Omental fat pad (tissue), 4 donors: ENCODE results near the gene F7. TPM values are rescaled to one million over a fixed set of nuclear protein-coding genes. Genes with fewer than 3 reads are reported as not detected.

Source experiments
- ATAC-seq: fragments of 150-250 bp; one replicate; pipeline ENCODE4 v1.9.1; 2016; ENCODE audit warnings: mild to moderate bottlenecking, moderate library complexity; ENCODE audit not compliant: low FRiP score
- DNase-seq: peaks from one replicate; pipeline ENCODE4 v3.0.0-alpha.2; 2019; ENCODE audit warnings: low spot score
- CTCF ChIP-seq, 3 donors: fragments of 450-650 bp; IDR thresholded peaks; one replicate each; pipeline ENCODE4 v1.5.1; 2016 to 2017; ENCODE audit warnings: antibody characterized with exemption in 3 of 3, mild to moderate bottlenecking in 3 of 3, moderate library complexity in 2 of 3
- total RNA-seq, 4 donors: library from RNA; depleted of rRNA; stranded (reverse); fragments of >200 nt; gene quantifications; one replicate each; pipeline ENCODE4 v1.1.0, GENCODE V29; 2016

F7 gene
- total RNA-seq, 4 donors from 2014 or later = 0.24 to 0.74 TPM; not detected in 2

- TF ChIP-seq CTCF (IDR thresholded peaks at IDR 0.05) = no peak
- DNase-seq (no peak), ATAC-seq (no peak)
Measured at GRCh38 chr13:113124211-113124970, 18.8 kb downstream of the F7 start.

- DNase-seq (no peak), ATAC-seq (no peak)
- no peak for TF ChIP-seq CTCF (IDR thresholded peaks at IDR 0.05)
Measured at GRCh38 chr13:113125506-113126264, 20.1 kb downstream of the F7 start.

GRCh38 chr13:113126265-113127150, 20.9 kb downstream of the F7 start:
- ATAC-seq = no peak
- TF ChIP-seq CTCF (IDR thresholded peaks at IDR 0.05) = no peak
- DNase-seq = no peak

- no peak for TF ChIP-seq CTCF (IDR thresholded peaks at IDR 0.05)
- ATAC-seq (no peak), DNase-seq (no peak)
Measured at GRCh38 chr13:113129480-113129879, 23.9 kb downstream of the F7 start.

GRCh38 chr13:113129921-113130750, 24.5 kb downstream of the F7 start:
- ATAC-seq = no peak
- DNase-seq = no peak
- no peak for TF ChIP-seq CTCF (IDR thresholded peaks at IDR 0.05)

GRCh38 chr13:113135281-113135760, 29.7 kb downstream of the F7 start:
- ATAC-seq = no peak

More at GRCh38 chr13:113135281-113135760, 29.7 kb downstream of the F7 start:
- no peak for TF ChIP-seq CTCF (IDR thresholded peaks at IDR 0.05)
- DNase-seq = no peak
